ENCODE data around the gene ARAP1. TPM values are rescaled to one million over a fixed set of nuclear protein-coding genes. Genes with fewer than 3 reads are reported as not detected.
A peak's percentile ranks its signal among the peaks of the same experiment; 100 is the strongest.

Gene ARAP1
- total RNA-seq, 2 experiments from 2014 or later, result 65.7 to 69.8 TPM

- Mint-ChIP-seq H3K4me1 (ENCODE audit: low read depth) (peaks cover 75% of the 10 kb centered on the region), H3K27ac (peak overlapping the region; percentile 68), H3K4me3 (no peak overlapping the region), H3K36me3 (ENCODE audit: low read depth) (no peaks in the 10 kb centered on the region), H3K27me3 (no peaks in the 10 kb centered on the region), H3K9me3 (no peaks in the 10 kb centered on the region)
- H3K36me3 ChIP-seq (ENCODE audit: insufficient read depth, low read length), result peaks cover 4% of the 10 kb centered on the region
- H3K27ac ChIP-seq (ENCODE audit: low read depth in 1 of 2, low read length in 2 of 2), result peak overlapping the region; percentile 22 to 48
- intact Hi-C loops (cut with DNase I, micrococcal nuclease), result no loop called here
- ChIA-PET POLR2A (no interaction called here), CTCF (interaction anchor here (1.6 kb wide), 1 partner anchor 19 kb away, joined by 4 read pairs; no protein-coding TSS in a partner anchor)
- ATAC-seq (ENCODE audit: poor library complexity) (no peak), DNase-seq (no peak)
- TF ChIP-seq CTCF (IDR thresholded peaks at IDR 0.05), result no peak
- H3K4me1 ChIP-seq (ENCODE audit: insufficient read depth, low read length), result peaks cover 67% of the 10 kb centered on the region
- no peaks in the 10 kb centered on the region for H3K9me3 ChIP-seq (ENCODE audit: control insufficient read depth in 1 of 2, insufficient read depth in 1 of 2, low read length in 2 of 2)
- H3K4me3 ChIP-seq (ENCODE audit: low read length), result no peak overlapping the region
- no peaks in the 10 kb centered on the region for H3K27me3 ChIP-seq (ENCODE audit: control insufficient read depth in 1 of 2, insufficient read depth in 2 of 2, low read length in 2 of 2)
These were observed 7.7 kb downstream of the ARAP1 start for GRCh38 chr11:72744474-72744873.

GRCh38 chr11:72743321-72744221 is 8.6 kb downstream of the ARAP1 start:
- peaks cover 72% of the 10 kb centered on the region for H3K4me1 Mint-ChIP-seq (ENCODE audit: low read depth)
- no peaks in the 10 kb centered on the region for H3K27me3 ChIP-seq (ENCODE audit: control insufficient read depth in 1 of 2, insufficient read depth in 2 of 2, low read length in 2 of 2)
- peak overlapping the region in 1 of 2 donors; percentile 48 for H3K27ac ChIP-seq (ENCODE audit: low read depth in 1 of 2, low read length in 2 of 2)
- H3K36me3 Mint-ChIP-seq (ENCODE audit: low read depth), result no peaks in the 10 kb centered on the region
- intact Hi-C loops (cut with DNase I, micrococcal nuclease), result no loop called here
- no peaks in the 10 kb centered on the region for H3K9me3 ChIP-seq (ENCODE audit: control insufficient read depth in 1 of 2, insufficient read depth in 1 of 2, low read length in 2 of 2)
- no peaks in the 10 kb centered on the region for H3K27me3 Mint-ChIP-seq
- peaks cover 68% of the 10 kb centered on the region for H3K4me1 ChIP-seq (ENCODE audit: insufficient read depth, low read length)
- no peak overlapping the region for H3K4me3 ChIP-seq (ENCODE audit: low read length)
- peak overlapping the region; percentile 95 for H3K27ac Mint-ChIP-seq
- CTCF ChIA-PET, result no interaction called here
- peaks cover 4% of the 10 kb centered on the region for H3K36me3 ChIP-seq (ENCODE audit: insufficient read depth, low read length)
- no peak for TF ChIP-seq CTCF (IDR thresholded peaks at IDR 0.05)
- H3K4me3 Mint-ChIP-seq, result no peak overlapping the region
- peak in 3 of 14 experiments; percentile 29 to 66 (median 57) for DNase-seq
- ATAC-seq (ENCODE audit: poor library complexity), result peak; percentile 63
- H3K9me3 Mint-ChIP-seq, result no peaks in the 10 kb centered on the region
- POLR2A ChIA-PET, result no interaction called here

GRCh38 chr11:72742513-72743320 is 9.5 kb downstream of the ARAP1 start:
- DNase-seq, result no peak
- Histone ChIP-seq H3K27ac (ENCODE audit: low read depth in 1 of 2, low read length in 2 of 2) (peak overlapping the region in 1 of 2 donors; percentile 48), H3K9me3 (ENCODE audit: control insufficient read depth in 1 of 2, insufficient read depth in 1 of 2, low read length in 2 of 2) (no peaks in the 10 kb centered on the region), H3K36me3 (ENCODE audit: insufficient read depth, low read length) (peaks cover 2% of the 10 kb centered on the region), H3K4me3 (ENCODE audit: low read length) (no peak overlapping the region), H3K4me1 (ENCODE audit: insufficient read depth, low read length) (peaks cover 76% of the 10 kb centered on the region), H3K27me3 (ENCODE audit: control insufficient read depth in 1 of 2, insufficient read depth in 2 of 2, low read length in 2 of 2) (no peaks in the 10 kb centered on the region)
- intact Hi-C loops (cut with DNase I, micrococcal nuclease), result no loop called here
- ATAC-seq (ENCODE audit: poor library complexity), result no peak
- Mint-ChIP-seq H3K4me3 (peak overlapping the region; percentile 18), H3K36me3 (ENCODE audit: low read depth) (no peaks in the 10 kb centered on the region), H3K27me3 (no peaks in the 10 kb centered on the region), H3K4me1 (ENCODE audit: low read depth) (peaks cover 75% of the 10 kb centered on the region), H3K27ac (peak overlapping the region; percentile 95), H3K9me3 (no peaks in the 10 kb centered on the region)
- ChIA-PET CTCF (no interaction called here), POLR2A (no interaction called here)
- TF ChIP-seq CTCF (IDR thresholded peaks at IDR 0.05), result no peak

Data from CD4-positive, alpha-beta T cell (primary cell).